T-helper 2 cell treated with Interferon-gamma antibody and Interleukin-4, amounts not matched to agents 5 μg/mL and 100 μg/mL, for 36 hours (primary cell): Measurements from ENCODE around the gene KLF1.
"Not testable (repeated sequence)": the region's sequence is repeated elsewhere in the genome, so short reads cannot be mapped to it uniquely, and the experiment has no call there.

Source experiments
- DNase-seq: peaks from one replicate; pipeline ENCODE4 v3.0.0; 2021; ENCODE audit warnings: low spot score
- H3K27ac Mint-ChIP-seq: one replicate; pipeline ENCODE4 v1.8.0; 2021; ENCODE audit warnings: mild to moderate bottlenecking, mixed read lengths
- H3K27me3 Mint-ChIP-seq: one replicate; pipeline ENCODE4 v1.8.0; 2021; ENCODE audit warnings: low read depth, mixed read lengths
- H3K36me3 Mint-ChIP-seq: one replicate; pipeline ENCODE4 v1.8.0; 2021; ENCODE audit warnings: low read depth, mixed read lengths
- H3K4me1 Mint-ChIP-seq: one replicate; pipeline ENCODE4 v1.8.0; 2021; ENCODE audit warnings: low read depth, mixed read lengths
- H3K4me3 Mint-ChIP-seq: one replicate; pipeline ENCODE4 v1.8.0; 2022; ENCODE audit warnings: mild to moderate bottlenecking, moderate library complexity, mixed read lengths
- H3K9me3 Mint-ChIP-seq: one replicate; pipeline ENCODE4 v1.8.0; 2021; ENCODE audit warnings: mixed read lengths

KLF1 gene

DNA sequence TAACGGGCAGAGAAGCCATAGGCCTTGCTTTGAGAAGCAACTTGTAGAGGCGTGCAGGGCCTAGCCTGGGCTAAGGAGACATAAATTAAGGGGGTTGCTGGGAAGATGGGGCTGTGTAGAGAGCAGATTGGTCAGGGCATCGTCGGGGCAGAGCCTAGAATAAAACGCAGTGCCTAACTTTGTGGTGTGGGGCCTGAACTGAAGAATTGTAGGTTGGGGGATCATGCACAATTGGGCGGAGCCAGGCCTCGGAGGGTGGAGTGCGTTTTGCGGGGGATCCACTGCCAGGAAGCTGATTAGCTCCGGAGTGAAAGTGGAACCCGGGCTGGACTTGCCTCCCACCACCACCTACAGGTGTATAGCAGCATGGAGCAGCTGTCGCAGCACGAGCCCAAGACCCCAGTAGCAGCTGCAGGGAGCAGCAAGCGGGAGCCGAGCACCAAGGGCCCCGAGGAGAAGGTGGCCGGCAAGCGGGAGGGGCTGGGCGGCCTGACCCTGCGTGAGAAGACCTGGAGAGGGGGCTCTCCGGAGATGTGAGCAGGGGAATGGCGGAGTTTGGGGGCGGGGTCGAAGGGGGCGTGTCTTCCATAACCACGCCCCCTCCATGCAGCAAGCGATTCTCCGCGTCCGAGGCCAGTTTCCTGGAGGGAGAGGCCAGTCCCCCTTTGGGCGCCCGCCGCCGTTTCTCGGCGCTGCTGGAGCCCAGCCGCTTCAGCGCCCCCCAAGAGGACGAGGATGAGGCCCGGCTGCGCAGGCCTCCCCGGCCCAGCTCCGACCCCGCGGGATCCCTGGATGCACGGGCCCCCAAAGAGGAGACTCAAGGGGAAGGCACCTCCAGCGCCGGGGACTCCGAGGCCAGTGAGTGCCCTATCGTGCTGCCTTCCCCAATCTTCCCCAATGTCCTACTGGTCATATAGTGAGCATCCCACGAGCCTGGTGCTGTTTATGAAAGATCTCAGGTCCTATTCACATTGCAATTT, 19.6 kb downstream of the KLF1 start:
- Mint-ChIP-seq H3K4me3 (peak overlapping the region; percentile 74), H3K27me3 (no peaks in the 10 kb centered on the region), H3K36me3 (peaks cover 6% of the 10 kb centered on the region), H3K4me1 (peaks cover 14% of the 10 kb centered on the region), H3K9me3 (peaks cover 5% of the 10 kb centered on the region), H3K27ac (peak overlapping the region; percentile 44)
- DNase-seq: peak; percentile 73

DNA sequence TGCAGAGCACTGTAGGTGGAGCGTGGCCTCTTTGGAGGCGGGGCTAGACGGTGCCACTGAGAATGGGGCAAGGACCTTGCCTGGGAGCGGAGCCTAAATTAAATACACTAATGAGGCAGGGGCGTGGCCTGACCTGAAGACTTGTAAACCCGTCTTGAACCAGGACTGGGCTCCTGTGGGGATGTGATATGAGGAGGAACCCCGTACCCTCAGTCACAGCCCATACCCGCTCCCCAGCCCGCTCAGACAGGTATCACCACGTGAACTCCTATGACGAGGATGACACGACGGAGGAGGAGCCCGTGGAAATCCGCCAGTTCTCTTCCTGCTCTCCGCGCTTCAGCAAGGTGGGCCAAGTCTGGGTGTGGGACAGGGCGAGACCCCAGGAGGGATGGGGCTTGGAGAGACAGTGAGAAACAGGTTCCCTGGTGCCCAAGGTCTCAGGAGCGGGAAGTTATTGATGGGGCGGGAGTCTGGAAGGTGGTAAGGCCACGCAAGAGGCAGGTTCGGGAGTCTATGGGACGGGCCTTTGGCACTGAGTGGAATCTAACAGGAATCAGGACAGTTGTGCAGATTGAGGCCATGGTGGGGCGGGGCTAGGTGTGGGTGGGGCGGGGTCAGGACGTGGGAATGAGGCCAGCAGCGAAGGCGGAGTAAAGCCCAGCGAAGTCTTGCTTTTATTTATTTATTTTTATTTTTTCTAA, 20.4 kb downstream of the KLF1 start:
- Mint-ChIP-seq H3K9me3 (no peaks in the 10 kb centered on the region), H3K27me3 (no peaks in the 10 kb centered on the region), H3K27ac (no peak overlapping the region), H3K36me3 (no peaks in the 10 kb centered on the region), H3K4me3 (peak overlapping the region; percentile 74), H3K4me1 (peaks cover 14% of the 10 kb centered on the region)
- DNase-seq: no peak

GRCh38 chr19:12865746-12866415, 21.1 kb downstream of the KLF1 start:
- Mint-ChIP-seq H3K4me1 (peaks cover 14% of the 10 kb centered on the region), H3K27ac (no peak overlapping the region), H3K36me3 (no peaks in the 10 kb centered on the region), H3K4me3 (peak overlapping the region; percentile 16), H3K27me3 (no peaks in the 10 kb centered on the region), H3K9me3 (no peaks in the 10 kb centered on the region)
- no peak for DNase-seq

GRCh38 chr19:12864721-12865715, 22.0 kb downstream of the KLF1 start:
- Mint-ChIP-seq H3K4me1 (peaks cover 14% of the 10 kb centered on the region), H3K27ac (no peak overlapping the region)

DNA sequence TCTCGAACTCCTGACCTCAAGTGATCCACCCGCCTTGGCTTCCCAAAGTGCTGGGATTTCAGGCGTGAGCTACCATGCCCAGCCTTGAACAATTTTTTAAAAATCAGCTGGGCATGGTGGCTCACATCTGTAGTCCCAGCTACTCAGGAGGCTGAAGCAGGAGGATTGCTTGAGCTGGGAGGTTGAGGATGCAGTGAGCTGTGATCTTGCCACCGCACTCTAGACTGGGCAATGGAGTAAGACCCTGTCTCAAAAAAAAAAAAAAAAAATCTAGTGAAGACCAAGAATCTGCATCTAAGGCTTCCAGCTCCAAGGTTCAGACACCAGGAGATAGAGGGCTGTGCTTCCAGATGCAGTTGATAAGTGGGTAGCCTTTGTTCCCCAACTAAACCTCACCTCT, 22.9 kb downstream of the KLF1 start:
- Mint-ChIP-seq H3K4me3 (no peak overlapping the region), H3K27ac (no peak overlapping the region), H3K4me1 (peaks cover 14% of the 10 kb centered on the region), H3K36me3 (no peaks in the 10 kb centered on the region), H3K27me3 (no peaks in the 10 kb centered on the region), H3K9me3 (no peaks in the 10 kb centered on the region)
- no peak for DNase-seq

More at GRCh38 chr19:12864721-12865715, 22.0 kb downstream of the KLF1 start:
- no peaks in the 10 kb centered on the region for H3K27me3 Mint-ChIP-seq
- H3K4me3 Mint-ChIP-seq: no peak overlapping the region
- no peaks in the 10 kb centered on the region for H3K9me3 Mint-ChIP-seq
- H3K36me3 Mint-ChIP-seq: no peaks in the 10 kb centered on the region
- no peak for DNase-seq

- Mint-ChIP-seq H3K9me3 (no peaks in the 10 kb centered on the region), H3K4me1 (no peaks in the 10 kb centered on the region), H3K4me3 (no peak overlapping the region), H3K36me3 (no peaks in the 10 kb centered on the region), H3K27ac (no peak overlapping the region), H3K27me3 (no peaks in the 10 kb centered on the region)
- DNase-seq: no peak
These were observed 27.5 kb downstream of the KLF1 start for GRCh38 chr19:12859546-12859945.

DNA sequence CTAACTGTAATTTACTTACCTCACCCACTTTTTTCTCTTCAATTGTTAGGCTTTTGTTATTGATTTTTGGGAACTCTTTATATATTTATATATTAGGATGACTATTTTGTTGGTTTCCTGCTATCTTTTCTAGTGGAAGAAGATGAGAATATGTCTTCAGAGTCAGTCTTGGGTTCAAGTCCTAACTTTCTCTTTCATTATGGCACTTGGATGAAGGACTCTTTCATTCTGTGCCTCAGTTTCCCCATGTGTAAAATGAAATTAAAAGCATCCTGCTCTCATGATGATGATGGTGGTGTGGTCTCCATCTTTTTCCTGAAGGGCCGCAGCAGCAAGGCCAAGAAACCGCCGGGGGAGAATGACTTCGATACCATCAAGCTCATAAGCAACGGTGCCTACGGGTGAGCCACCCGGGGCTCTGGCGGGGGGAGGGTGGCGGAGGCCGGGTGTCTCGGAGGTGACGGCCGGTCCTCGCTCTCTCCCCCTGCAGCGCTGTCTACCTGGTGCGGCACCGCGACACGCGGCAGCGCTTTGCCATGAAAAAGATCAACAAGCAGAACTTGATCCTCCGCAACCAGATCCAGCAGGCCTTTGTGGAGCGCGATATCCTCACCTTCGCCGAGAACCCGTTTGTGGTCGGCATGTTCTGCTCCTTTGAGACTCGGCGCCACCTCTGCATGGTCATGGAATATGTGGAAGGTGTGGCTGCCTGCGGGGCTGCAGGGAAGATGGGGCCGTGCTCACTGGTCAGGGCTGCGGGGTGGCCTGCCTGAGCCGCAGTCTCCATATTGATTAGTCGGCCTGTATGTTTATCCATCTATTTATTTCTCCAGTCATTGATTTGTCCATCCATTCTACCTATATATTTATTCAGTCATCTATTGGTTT, 28.7 kb downstream of the KLF1 start:
- H3K4me3 Mint-ChIP-seq: no peak overlapping the region
- H3K4me1 Mint-ChIP-seq: no peaks in the 10 kb centered on the region
- no peak for DNase-seq
- no peaks in the 10 kb centered on the region for H3K36me3 Mint-ChIP-seq
- H3K9me3 Mint-ChIP-seq: no peaks in the 10 kb centered on the region
- no peaks in the 10 kb centered on the region for H3K27me3 Mint-ChIP-seq
- no peak overlapping the region for H3K27ac Mint-ChIP-seq

DNA sequence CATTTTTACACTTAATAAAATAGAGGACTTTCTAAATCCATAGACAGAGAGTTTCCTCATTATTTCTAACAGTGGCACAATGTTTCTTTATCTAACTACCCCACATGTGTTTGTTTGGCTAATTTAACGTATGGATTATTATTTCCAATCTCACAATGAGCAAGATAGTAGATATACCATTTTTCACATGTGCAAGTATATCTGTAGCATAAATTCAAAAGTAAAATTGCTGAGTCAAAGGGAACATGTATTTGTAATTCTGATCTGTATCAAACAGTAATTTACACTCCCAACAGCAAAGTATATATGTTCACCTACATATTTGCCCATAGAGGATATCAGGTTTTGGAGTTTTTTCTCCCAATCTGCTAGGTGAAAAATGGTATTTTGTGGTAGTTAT, 30.3 kb downstream of the KLF1 start:
- Mint-ChIP-seq H3K9me3 (no peaks in the 10 kb centered on the region), H3K4me3 (no peak overlapping the region), H3K36me3 (no peaks in the 10 kb centered on the region), H3K27me3 (no peaks in the 10 kb centered on the region), H3K27ac (no peak overlapping the region), H3K4me1 (no peaks in the 10 kb centered on the region)
- no peak for DNase-seq

DNA sequence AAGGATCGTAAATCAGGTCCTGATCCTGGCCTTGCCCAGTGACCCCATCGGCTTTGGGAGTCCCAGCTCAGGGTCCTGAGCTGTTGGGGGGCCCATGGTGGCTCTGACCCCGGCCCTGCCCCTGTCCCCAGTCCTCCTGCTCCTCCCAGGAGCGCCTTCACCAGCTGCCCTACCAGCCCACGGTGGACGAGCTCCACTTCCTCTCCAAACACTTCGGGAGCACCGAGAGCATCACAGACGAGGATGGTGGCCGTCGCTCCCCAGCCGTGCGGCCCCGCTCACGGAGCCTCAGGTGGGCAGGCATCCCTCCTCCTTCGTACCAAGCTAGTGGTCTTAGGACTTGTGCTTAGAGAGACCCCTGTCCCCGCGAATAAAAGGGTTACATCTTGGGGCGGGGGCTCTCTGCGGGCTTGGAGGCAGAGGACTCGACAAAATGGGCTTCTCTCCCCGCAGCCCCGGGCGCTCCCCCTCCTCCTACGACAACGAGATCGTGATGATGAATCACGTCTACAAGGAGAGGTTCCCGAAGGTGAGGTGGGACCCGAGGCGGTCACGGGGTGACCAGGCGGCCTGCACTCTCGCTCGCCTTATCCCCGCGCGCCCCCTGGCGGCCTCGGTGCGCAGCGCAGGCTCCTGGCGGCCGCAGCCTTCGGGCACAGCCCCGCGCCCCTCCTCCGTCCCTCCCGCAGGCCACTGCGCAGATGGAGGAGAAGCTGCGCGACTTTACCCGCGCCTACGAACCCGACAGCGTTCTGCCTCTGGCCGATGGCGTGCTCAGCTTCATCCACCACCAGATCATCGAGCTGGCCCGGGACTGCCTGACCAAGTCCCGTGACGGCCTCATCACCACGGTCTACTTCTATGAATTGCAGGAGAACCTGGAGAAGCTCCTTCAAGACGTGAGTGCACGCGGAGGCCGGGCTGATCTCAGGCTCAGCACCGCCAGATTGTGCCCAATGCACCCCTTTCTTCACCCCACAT, 39.6 kb downstream of the KLF1 start:
- Mint-ChIP-seq H3K27me3 (peaks cover 6% of the 10 kb centered on the region), H3K4me3 (peak overlapping the region; percentile 67), H3K27ac (no peak overlapping the region), H3K9me3 (no peaks in the 10 kb centered on the region), H3K4me1 (no peaks in the 10 kb centered on the region), H3K36me3 (no peaks in the 10 kb centered on the region)
- peak; percentile 90 for DNase-seq

DNA sequence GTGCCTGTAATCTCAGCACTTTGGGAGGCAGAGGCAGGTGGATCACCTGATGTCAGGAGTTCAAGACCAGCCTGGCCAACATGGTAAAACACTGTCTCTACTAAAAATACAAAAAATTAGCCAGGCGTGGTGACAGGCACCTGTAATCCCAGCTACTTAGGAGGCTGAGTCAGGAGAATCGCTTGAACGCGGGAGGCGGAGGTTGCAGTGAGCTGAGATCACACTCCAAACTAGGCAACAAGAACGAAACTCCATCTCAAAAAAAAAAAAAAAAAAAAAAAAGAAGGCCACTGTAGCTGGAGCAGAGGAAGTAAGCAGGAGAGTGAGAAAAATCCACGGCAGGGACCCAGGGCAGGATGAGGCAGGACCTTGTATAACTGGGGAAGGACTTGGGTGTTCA, 40.4 kb downstream of the KLF1 start:
- not testable (repeated sequence) for H3K36me3 Mint-ChIP-seq, H3K27me3 Mint-ChIP-seq, DNase-seq, H3K9me3 Mint-ChIP-seq, H3K4me3 Mint-ChIP-seq, H3K4me1 Mint-ChIP-seq, H3K27ac Mint-ChIP-seq

DNA sequence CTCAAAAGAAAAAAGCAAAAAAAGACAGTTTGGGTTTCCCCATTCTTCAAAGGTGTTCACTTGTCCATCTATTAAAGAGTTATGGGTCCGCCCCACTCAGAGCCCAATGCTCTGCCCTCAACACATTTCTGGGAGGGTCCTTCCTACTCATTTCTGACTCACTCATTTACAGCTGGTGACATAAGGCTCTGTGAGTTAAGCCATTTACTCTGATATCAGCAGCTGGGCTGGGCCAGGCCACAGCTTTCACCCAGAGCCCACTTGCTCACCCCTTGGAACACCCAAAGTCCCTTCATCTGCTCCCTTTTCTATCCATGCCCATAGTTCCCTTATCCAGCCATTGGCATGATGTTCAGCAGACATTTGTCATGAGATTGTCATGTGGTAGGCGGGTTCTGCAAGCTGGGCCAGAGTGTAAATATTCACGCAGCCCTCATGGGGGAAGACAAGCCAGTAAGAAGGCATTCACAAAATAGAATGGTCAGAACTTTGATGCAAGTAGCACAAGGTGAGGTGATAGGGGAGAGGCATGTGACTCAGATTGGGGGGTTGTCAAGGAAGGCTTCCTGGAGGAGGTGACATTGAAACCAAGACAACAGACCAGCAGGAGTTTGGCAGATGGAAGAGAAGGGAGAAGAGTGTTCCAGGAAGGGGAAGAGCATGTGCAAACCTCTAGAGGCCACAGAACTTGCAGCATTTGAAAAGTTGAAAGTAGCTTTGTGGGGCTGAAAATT, 42.8 kb downstream of the KLF1 start:
- H3K4me3 Mint-ChIP-seq: no peak overlapping the region
- no peak overlapping the region for H3K27ac Mint-ChIP-seq
- DNase-seq: no peak
- no peaks in the 10 kb centered on the region for H3K36me3 Mint-ChIP-seq
- no peaks in the 10 kb centered on the region for H3K9me3 Mint-ChIP-seq
- H3K27me3 Mint-ChIP-seq: peaks cover 33% of the 10 kb centered on the region
- peaks cover 18% of the 10 kb centered on the region for H3K4me1 Mint-ChIP-seq
